ENCODE data around the gene GMDS. TPM values are rescaled to one million over a fixed set of nuclear protein-coding genes. Genes with fewer than 3 reads are reported as not detected.

GMDS gene
- total RNA-seq, 1 experiment from 2014 or later: 27.6 TPM

- no peak overlapping the region for H3K56ac ChIP-seq (ENCODE audit: insufficient read length, low read depth, low read length)
- no peaks in the 10 kb centered on the region for H4K20me1 ChIP-seq (ENCODE audit: control insufficient read depth, insufficient read depth, insufficient read length)
- H3K4ac ChIP-seq (ENCODE audit: low read depth, low read length): no peak overlapping the region
- no peak overlapping the region for H3K27ac Mint-ChIP-seq
- DNase-seq: no peak
- no peak overlapping the region for H2BK120ac ChIP-seq (ENCODE audit: low read depth, low read length, poor library complexity, severe bottlenecking)
- no peak overlapping the region for H2BK5ac ChIP-seq (ENCODE audit: insufficient read length, low read length)
- WGBS (ENCODE audit: extremely low coverage, insufficient read length, low lambda C conversion rate): no CpG with 5 or more reads among the region's 1 CpG
- H4K5ac ChIP-seq (ENCODE audit: insufficient read length, low read depth, low read length): no peak overlapping the region
- H2AFZ ChIP-seq (ENCODE audit: low read length): no peak overlapping the region
- H3K4me1 Mint-ChIP-seq: peaks cover 42 to 44% of the 10 kb centered on the region in 2 experiments
- peaks cover 2% of the 10 kb centered on the region; the same call in 1 of the 2 replicates for H3K4me1 ChIP-seq (ENCODE audit: insufficient read depth, low read length)
- H3K4me2 ChIP-seq (ENCODE audit: insufficient read depth, insufficient read length, low read length): no peak overlapping the region
- H3K27ac ChIP-seq (ENCODE audit: insufficient read length, low read depth, low read length): no peak overlapping the region
- H3K23me2 ChIP-seq (ENCODE audit: insufficient read length, low read depth, low read length, poor library complexity, severe bottlenecking): no peaks in the 10 kb centered on the region
- H3K23ac ChIP-seq (ENCODE audit: insufficient read length, low read depth, low read length): no peak overlapping the region
- H3K14ac ChIP-seq (ENCODE audit: insufficient read depth, low read length): no peak overlapping the region
- H3K4me3 Mint-ChIP-seq: no peak overlapping the region; a peak in 1 of 5 replicates
- H3K79me2 ChIP-seq (ENCODE audit: insufficient read depth, low read length): no peaks in the 10 kb centered on the region
- no peak overlapping the region for H2BK15ac ChIP-seq (ENCODE audit: low read depth, low read length)
- no peak overlapping the region for H2AK5ac ChIP-seq (ENCODE audit: insufficient read length, low read length)
- no peak overlapping the region for H2BK12ac ChIP-seq (ENCODE audit: insufficient read length, low read depth, low read length)
- TF ChIP-seq, protein P1, sequence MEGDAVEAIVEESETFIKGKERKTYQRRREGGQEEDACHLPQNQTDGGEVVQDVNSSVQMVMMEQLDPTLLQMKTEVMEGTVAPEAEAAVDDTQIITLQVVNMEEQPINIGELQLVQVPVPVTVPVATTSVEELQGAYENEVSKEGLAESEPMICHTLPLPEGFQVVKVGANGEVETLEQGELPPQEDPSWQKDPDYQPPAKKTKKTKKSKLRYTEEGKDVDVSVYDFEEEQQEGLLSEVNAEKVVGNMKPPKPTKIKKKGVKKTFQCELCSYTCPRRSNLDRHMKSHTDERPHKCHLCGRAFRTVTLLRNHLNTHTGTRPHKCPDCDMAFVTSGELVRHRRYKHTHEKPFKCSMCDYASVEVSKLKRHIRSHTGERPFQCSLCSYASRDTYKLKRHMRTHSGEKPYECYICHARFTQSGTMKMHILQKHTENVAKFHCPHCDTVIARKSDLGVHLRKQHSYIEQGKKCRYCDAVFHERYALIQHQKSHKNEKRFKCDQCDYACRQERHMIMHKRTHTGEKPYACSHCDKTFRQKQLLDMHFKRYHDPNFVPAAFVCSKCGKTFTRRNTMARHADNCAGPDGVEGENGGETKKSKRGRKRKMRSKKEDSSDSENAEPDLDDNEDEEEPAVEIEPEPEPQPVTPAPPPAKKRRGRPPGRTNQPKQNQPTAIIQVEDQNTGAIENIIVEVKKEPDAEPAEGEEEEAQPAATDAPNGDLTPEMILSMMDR (conservative IDR thresholded peaks at IDR 0.05): no peak
- H3K79me1 ChIP-seq (ENCODE audit: insufficient read depth, low read depth, low read length, poor library complexity, severe bottlenecking): no peaks in the 10 kb centered on the region
- H3K36me3 Mint-ChIP-seq (ENCODE audit: insufficient read depth in 1 of 3, low read depth in 3 of 3): no peaks in the 10 kb centered on the region
- H3K9ac ChIP-seq (ENCODE audit: extremely low read depth, insufficient read length, low read length): no peak overlapping the region
- H3K9me3 Mint-ChIP-seq: no peaks in the 10 kb centered on the region
- H3T11ph ChIP-seq (ENCODE audit: low read length): no peak overlapping the region
- H3K27me3 Mint-ChIP-seq (ENCODE audit: low read depth): no peaks in the 10 kb centered on the region
- no peak overlapping the region for H4K91ac ChIP-seq (ENCODE audit: insufficient read length, low read depth, low read length)
- no peak overlapping the region for H2BK20ac ChIP-seq (ENCODE audit: low read depth, low read length, poor library complexity, severe bottlenecking)
- no peak overlapping the region for H3K18ac ChIP-seq (ENCODE audit: insufficient read length, low read depth, low read length)
- H3K27me3 ChIP-seq (ENCODE audit: insufficient read depth, low read length): no peaks in the 10 kb centered on the region
- H3K9me3 ChIP-seq (ENCODE audit: control insufficient read depth, low read depth, low read length): no peaks in the 10 kb centered on the region
- no peak overlapping the region for H4K8ac ChIP-seq (replicated peaks; ENCODE audit: insufficient read length, low read depth, low read length)
These were observed 339.4 kb downstream of the GMDS start for GRCh38 chr6:1906014-1906413.
